Prostate gland (tissue), 2 donors: ENCODE results near the gene PLA2G2F. TPM values are rescaled to one million over a fixed set of nuclear protein-coding genes. Genes with fewer than 3 reads are reported as not detected.

Experiments used
- DNase-seq: peaks from one replicate; pipeline ENCODE4 v3.0.0-alpha.2; 2019; ENCODE audit warnings: low spot score
- H3K27ac ChIP-seq, 2 donors: fragments of 200-600 bp; sonication (generic); 2 replicates each; pipeline ENCODE4 v1.5.1; 2017 to 2019
- H3K27me3 ChIP-seq: fragments of 200-600 bp; sonication (generic); replicated peaks from 2 replicates; pipeline ENCODE4 v1.5.1; 2019; ENCODE audit not compliant: insufficient read depth
- H3K36me3 ChIP-seq, 2 donors: fragments of 200-600 bp; sonication (generic); 1 replicate in 1 of 2; 2 replicates in 1 of 2; pipeline versions ENCODE4 v1.5.1 to v1.8.1; 2017 to 2019
- H3K4me1 ChIP-seq: fragments of 200-600 bp; sonication (generic); replicated peaks from 2 replicates; pipeline ENCODE4 v1.5.1; 2019
- H3K4me3 ChIP-seq, 2 donors: fragments of 200-600 bp; sonication (generic); 2 replicates each; pipeline ENCODE4 v1.5.1; 2017 to 2019
- H3K9me3 ChIP-seq: fragments of 200-600 bp; sonication (generic); 2 replicates; pipeline ENCODE4 v1.5.1; 2017
- POLR2A ChIP-seq: fragments of 450-650 bp; IDR thresholded peaks from one replicate; pipeline ENCODE4 v1.6.1; 2016; ENCODE audit warnings: antibody characterized with exemption, mild to moderate bottlenecking
- POLR2AphosphoS5 ChIP-seq: sonication (generic); formaldehyde crosslinking; IDR thresholded peaks from one replicate; pipeline ENCODE4 v1.6.1; 2017; ENCODE audit warnings: antibody characterized with exemption
- WGBS: methylation state at CpG from one replicate; pipeline ENCODE4 v1.1.5; 2018; 5-methylcytosine and 5-hydroxymethylcytosine counted together
- intact Hi-C: fragments of 100-400 bp; cut with DNase I; formaldehyde crosslinking; loops from one replicate; pipeline ENCODE4 v1.14.2; 2022
- total RNA-seq, 2 donors: library from RNA; depleted of rRNA; stranded (reverse); fragments of >200 nt; gene quantifications; one replicate each; pipeline ENCODE4 v1.1.0, GENCODE V29; 2016
- TF ChIP-seq, protein P1 (sequence below), 4 experiments: fragments of 200-600 bp in 2 of 4; fragments of 450-650 bp in 2 of 4; sonication (generic) in 2 of 4; IDR thresholded peaks; 1 replicate in 3 of 4; 2 replicates in 1 of 4; pipeline ENCODE4 v1.5.1; 2016 to 2019; ENCODE audit warnings: antibody characterized with exemption in 4 of 4, mild to moderate bottlenecking in 2 of 4, moderate library complexity in 2 of 4

The PLA2G2F gene
- total RNA-seq, 2 donors from 2014 or later, result 0.23 TPM

DNA sequence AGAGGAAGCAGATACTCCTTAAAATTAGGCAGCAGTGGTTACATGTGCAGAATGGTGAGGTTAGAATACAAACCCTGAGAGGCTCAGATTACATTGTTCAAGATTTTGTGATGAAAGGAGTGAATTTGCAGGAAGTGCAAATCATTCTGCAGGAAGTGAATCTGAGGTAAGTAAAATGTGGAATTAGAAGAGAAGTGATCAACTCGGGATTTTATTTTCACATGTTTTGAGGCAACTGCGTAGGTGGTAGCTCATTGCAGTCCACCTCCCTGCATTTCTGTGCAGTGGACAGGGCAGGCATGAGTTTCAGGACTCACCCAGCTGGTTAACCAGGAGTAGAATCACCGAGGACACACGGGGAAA, 49.3 kb downstream of the PLA2G2F start:
- WGBS, result 85% methylated on average over 4 of the region's 4 CpGs
- TF ChIP-seq POLR2AphosphoS5 (no peak), POLR2A (no peak)
- TF ChIP-seq, protein P1, sequence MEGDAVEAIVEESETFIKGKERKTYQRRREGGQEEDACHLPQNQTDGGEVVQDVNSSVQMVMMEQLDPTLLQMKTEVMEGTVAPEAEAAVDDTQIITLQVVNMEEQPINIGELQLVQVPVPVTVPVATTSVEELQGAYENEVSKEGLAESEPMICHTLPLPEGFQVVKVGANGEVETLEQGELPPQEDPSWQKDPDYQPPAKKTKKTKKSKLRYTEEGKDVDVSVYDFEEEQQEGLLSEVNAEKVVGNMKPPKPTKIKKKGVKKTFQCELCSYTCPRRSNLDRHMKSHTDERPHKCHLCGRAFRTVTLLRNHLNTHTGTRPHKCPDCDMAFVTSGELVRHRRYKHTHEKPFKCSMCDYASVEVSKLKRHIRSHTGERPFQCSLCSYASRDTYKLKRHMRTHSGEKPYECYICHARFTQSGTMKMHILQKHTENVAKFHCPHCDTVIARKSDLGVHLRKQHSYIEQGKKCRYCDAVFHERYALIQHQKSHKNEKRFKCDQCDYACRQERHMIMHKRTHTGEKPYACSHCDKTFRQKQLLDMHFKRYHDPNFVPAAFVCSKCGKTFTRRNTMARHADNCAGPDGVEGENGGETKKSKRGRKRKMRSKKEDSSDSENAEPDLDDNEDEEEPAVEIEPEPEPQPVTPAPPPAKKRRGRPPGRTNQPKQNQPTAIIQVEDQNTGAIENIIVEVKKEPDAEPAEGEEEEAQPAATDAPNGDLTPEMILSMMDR (IDR thresholded peaks at IDR 0.05), result no peak
- H3K27ac ChIP-seq, result no peak overlapping the region
- H3K4me3 ChIP-seq, result no peak overlapping the region
- no peaks in the 10 kb centered on the region for H3K4me1 ChIP-seq
- H3K9me3 ChIP-seq, result no peaks in the 10 kb centered on the region
- no peaks in the 10 kb centered on the region for H3K36me3 ChIP-seq
- intact Hi-C loops, result loop anchor here (10.0 kb wide), 1 partner anchor 454 kb away; no protein-coding TSS in a partner anchor
- no peak for DNase-seq
- H3K27me3 ChIP-seq, result no peaks in the 10 kb centered on the region

DNA sequence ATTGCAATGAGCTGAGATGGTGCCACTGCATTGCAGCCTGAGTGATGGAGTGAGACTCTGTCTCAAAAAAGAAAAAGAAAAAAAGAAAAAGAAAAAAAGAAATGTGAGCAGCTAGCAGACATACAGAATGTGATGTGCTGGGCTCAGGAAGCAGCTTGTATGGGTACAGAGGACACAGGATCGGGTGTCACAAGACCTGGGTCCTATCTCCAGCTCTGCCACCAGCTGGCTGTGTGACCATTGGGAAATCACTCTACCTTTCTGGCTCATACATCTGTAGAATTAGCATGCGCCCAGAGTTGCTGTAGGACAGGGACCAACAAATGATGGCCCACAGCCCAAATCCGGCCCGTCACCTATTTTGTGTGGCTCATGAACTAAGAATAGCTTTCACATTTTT, 50.5 kb downstream of the PLA2G2F start:
- DNase-seq, result no peak
- H3K27ac ChIP-seq, result no peak overlapping the region
- H3K9me3 ChIP-seq, result no peaks in the 10 kb centered on the region
- H3K4me1 ChIP-seq, result no peaks in the 10 kb centered on the region
- WGBS, result 91% methylated on average over 4 of the region's 4 CpGs
- no peaks in the 10 kb centered on the region for H3K27me3 ChIP-seq
- intact Hi-C loops, result loop anchor here (10.0 kb wide), 2 partner anchors 275 to 455 kb away; no protein-coding TSS in a partner anchor
- H3K36me3 ChIP-seq, result no peaks in the 10 kb centered on the region
- no peak overlapping the region for H3K4me3 ChIP-seq
- TF ChIP-seq, protein P1 (IDR thresholded peaks at IDR 0.05), result no peak
- TF ChIP-seq POLR2AphosphoS5 (no peak), POLR2A (no peak)

DNA sequence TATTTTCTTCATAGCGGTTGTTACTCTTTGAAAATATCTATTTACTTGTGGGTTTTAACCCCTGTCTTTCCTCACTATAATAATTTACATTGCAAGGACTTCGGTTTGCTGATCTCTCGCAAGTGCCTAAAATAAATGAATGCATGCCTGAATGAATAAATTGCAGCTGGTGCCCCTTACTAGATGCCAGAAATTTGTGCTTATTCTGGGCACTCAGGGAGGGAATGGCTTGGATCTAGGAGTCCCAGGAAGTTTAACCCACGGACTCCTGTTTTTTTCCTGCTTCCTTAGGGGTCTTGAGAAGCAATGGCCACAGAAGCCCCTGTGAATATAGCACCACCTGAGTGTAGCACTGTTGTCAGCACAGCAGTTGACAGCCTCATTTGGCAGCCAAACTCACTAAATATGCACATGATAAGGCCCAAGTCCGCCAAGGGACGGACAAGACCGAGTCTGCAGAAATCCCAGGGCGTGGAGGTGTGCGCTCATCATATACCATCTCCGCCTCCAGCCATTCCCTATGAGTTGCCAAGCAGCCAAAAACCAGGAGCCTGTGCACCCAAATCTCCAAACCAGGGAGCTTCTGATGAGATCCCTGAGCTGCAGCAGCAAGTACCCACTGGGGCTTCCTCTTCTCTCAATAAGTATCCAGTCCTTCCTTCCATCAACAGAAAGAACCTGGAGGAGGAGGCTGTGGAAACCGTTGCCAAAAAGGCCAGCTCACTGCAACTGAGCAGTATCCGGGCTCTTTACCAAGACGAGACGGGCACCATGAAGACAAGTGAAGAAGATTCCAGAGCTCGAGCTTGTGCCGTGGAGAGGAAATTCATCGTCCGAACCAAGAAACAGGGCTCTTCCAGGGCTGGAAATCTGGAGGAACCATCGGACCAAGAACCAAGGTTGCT, 51.4 kb downstream of the PLA2G2F start:
- Histone ChIP-seq H3K27me3 (no peaks in the 10 kb centered on the region), H3K36me3 (no peaks in the 10 kb centered on the region), H3K4me3 (no peak overlapping the region), H3K27ac (no peak overlapping the region), H3K9me3 (no peaks in the 10 kb centered on the region), H3K4me1 (no peaks in the 10 kb centered on the region)
- 92% methylated on average over 19 of the region's 19 CpGs for WGBS
- TF ChIP-seq POLR2A (no peak), POLR2AphosphoS5 (no peak)
- TF ChIP-seq, protein P1 (IDR thresholded peaks at IDR 0.05), result no peak
- no peak for DNase-seq
- intact Hi-C loops, result loop anchor here (10.0 kb wide), 1 partner anchor 276 kb away; no protein-coding TSS in a partner anchor

DNA sequence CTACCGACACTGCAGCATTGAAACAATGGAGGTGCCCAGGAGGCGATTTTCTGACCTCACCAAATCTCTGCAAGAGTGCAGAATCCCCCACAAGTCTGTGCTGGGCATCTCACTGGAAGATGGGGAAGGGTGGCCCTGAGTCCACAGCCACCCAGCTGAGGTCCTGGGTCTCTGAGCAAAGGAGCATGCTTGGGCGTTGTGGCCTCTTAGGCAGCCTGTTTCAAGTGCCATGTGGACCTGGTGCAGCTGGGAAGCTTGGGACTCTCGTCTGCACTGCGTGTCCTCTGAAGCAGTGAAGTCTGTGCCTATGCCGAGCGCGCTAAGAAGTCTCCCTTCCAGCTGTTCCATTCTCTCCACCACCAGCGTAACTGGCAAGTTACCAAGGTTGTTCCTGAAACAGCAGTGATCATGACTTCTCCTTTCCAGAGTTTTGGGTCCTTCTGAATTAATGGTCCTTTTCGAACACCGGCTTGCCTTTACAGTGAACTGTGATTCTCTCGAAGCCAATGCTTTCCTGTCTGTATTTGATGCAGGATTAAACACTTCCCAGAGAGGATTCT, 52.2 kb downstream of the PLA2G2F start:
- Histone ChIP-seq H3K36me3 (no peaks in the 10 kb centered on the region), H3K9me3 (no peaks in the 10 kb centered on the region), H3K4me1 (no peaks in the 10 kb centered on the region), H3K4me3 (no peak overlapping the region), H3K27ac (no peak overlapping the region), H3K27me3 (no peaks in the 10 kb centered on the region)
- 86% methylated on average over 12 of the region's 12 CpGs for WGBS
- TF ChIP-seq POLR2AphosphoS5 (no peak), POLR2A (no peak)
- TF ChIP-seq, protein P1 (IDR thresholded peaks at IDR 0.05), result no peak
- intact Hi-C loops, result loop anchor here (10.0 kb wide), 1 partner anchor 277 kb away; no protein-coding TSS in a partner anchor
- DNase-seq, result no peak
